ENCODE data around the gene AOAH.
"Not testable (repeated sequence)": the region's sequence is repeated elsewhere in the genome, so short reads cannot be mapped to it uniquely, and the experiment has no call there.

AOAH gene

DNA sequence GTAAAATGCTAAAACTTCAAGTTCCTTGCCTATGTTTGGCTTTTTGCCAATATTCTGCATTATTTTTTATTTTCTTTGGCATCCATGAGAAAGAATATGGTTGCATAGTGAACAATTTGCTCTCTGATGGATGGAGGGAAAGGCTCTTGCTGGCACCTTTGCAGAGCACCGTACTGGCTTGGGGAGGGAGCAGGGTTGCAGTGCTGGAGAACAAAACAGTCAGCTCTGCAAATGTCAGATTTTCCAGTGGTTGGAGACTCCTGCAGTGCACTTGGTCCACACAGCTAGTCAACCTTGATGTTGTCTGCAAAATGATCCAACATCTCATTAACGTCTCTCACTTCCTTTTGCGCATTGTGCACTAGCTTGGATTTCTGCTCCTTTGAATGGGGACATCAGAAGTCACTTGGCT lies 233.9 kb downstream of the AOAH start:
- Histone ChIP-seq H3K9ac (ENCODE audit: low read depth, low read length) (no peak overlapping the region), H3K9me3 (replicated peaks; ENCODE audit: low read length) (no peaks in the 10 kb centered on the region), H3K4me2 (ENCODE audit: low read length) (no peak overlapping the region), H3K36me3 (ENCODE audit: insufficient read depth, low read length) (no peaks in the 10 kb centered on the region), H3K4me1 (ENCODE audit: control insufficient read depth, insufficient read depth, low read length) (no peaks in the 10 kb centered on the region), H3K27me3 (ENCODE audit: control insufficient read depth, insufficient read depth, low read length) (peaks cover 29% of the 10 kb centered on the region), H3K4me3 (ENCODE audit: low read length) (no peak overlapping the region)

DNA sequence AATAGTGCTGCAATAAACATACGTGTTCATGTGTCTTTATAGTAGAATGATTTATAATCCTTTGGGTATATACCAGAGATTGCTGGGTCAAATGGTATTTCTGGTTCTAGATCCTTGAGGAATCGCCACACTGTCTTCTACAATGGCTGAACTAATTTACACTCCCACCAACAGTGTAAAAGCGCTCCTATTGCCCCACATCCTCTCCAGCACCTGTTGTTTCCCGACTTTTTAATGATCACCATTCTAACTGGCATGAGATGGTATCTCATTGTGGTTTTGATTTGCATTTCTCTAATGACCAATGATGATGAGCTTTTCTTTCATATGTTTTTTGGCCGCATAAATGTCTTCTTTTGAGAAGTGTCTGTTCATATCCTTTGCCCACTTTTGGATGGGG lies 235.6 kb downstream of the AOAH start:
- not testable (repeated sequence) for H3K4me2 ChIP-seq (ENCODE audit: low read length); H3K9ac ChIP-seq (ENCODE audit: low read depth, low read length); H3K4me3 ChIP-seq (ENCODE audit: low read length); H3K36me3 ChIP-seq (ENCODE audit: insufficient read depth, low read length); H3K4me1 ChIP-seq (ENCODE audit: control insufficient read depth, insufficient read depth, low read length); H3K9me3 ChIP-seq (replicated peaks; ENCODE audit: low read length)
- peaks cover 44% of the 10 kb centered on the region for H3K27me3 ChIP-seq (ENCODE audit: control insufficient read depth, insufficient read depth, low read length)

DNA sequence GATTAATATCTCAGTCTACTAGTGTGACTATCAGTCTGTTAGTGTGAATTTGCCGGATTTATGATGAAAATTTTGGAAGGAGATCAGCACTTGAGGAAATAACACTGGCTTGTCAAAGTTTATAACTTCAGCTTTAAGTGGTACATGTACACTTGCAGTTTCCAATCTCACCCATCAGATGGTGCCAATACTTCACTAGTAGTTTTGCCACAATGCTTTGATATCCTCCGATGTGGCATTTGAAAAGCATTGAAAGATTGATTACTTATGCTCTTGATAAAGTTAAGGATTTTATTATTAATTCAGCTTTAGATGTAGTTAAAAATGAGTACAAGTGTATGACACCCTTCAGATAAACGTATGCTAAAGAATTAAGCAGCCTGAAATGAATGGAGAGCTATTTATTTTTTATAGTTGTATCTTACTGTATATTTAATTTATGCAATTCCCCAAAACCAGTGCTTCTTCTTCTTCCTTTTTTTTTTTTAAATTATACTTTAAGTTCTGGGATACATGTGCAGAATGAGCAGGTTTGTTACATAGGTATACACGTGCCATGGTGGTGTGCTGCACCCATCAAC lies 236.4 kb downstream of the AOAH start:
- no peaks in the 10 kb centered on the region for H3K9me3 ChIP-seq (replicated peaks; ENCODE audit: low read length)
- no peaks in the 10 kb centered on the region for H3K4me1 ChIP-seq (ENCODE audit: control insufficient read depth, insufficient read depth, low read length)
- H3K27me3 ChIP-seq (ENCODE audit: control insufficient read depth, insufficient read depth, low read length) = peaks cover 51% of the 10 kb centered on the region
- H3K4me2 ChIP-seq (ENCODE audit: low read length) = no peak overlapping the region
- no peak overlapping the region for H3K9ac ChIP-seq (ENCODE audit: low read depth, low read length)
- no peaks in the 10 kb centered on the region for H3K36me3 ChIP-seq (ENCODE audit: insufficient read depth, low read length)
- no peak overlapping the region for H3K4me3 ChIP-seq (ENCODE audit: low read length)

DNA sequence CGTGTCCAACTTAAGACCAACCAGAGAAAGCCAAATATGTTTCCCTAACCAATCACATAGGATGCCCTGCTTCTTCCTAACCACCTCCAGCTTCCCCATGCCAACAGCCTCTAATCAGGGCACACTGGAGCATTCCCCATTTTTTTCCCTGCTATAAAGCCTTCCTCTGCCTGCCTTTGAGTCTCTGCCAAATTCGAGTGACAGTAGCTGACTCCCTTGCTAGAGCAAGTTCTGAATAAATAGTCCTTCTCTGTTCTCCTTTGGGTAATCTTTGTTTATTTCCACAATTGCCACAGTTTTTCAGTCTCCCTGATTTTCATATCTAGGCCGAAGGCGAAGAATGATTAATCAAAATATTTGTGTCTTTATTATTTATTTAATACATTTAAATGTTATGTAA lies 238.0 kb downstream of the AOAH start:
- Histone ChIP-seq H3K4me3 (ENCODE audit: low read length) (no peak overlapping the region), H3K9ac (ENCODE audit: low read depth, low read length) (no peak overlapping the region), H3K9me3 (replicated peaks; ENCODE audit: low read length) (no peaks in the 10 kb centered on the region), H3K4me1 (ENCODE audit: control insufficient read depth, insufficient read depth, low read length) (no peaks in the 10 kb centered on the region), H3K4me2 (ENCODE audit: low read length) (no peak overlapping the region), H3K36me3 (ENCODE audit: insufficient read depth, low read length) (no peaks in the 10 kb centered on the region), H3K27me3 (ENCODE audit: control insufficient read depth, insufficient read depth, low read length) (peaks cover 46% of the 10 kb centered on the region)

DNA sequence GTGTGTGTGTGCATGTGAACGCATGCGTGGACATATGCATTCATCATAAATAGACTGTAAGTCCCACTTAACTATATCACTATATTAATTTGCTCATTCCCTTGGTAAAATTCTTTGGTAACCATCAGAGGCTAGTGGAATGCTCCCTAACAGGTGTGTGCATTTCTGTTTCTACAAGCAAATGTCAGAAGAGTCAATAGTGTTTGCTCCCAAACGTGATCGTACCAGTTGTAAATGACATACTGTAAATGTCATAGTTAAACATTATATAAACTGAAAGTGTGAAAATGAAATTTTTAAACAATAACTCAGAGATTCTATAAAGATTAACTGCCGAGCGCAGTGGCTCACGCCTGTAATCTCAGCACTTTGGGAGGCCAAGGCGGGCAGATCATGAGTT lies 240.0 kb downstream of the AOAH start:
- Histone ChIP-seq H3K4me1 (ENCODE audit: control insufficient read depth, insufficient read depth, low read length) (no peaks in the 10 kb centered on the region), H3K27me3 (ENCODE audit: control insufficient read depth, insufficient read depth, low read length) (peaks cover 37% of the 10 kb centered on the region), H3K4me3 (ENCODE audit: low read length) (no peak overlapping the region)

DNA sequence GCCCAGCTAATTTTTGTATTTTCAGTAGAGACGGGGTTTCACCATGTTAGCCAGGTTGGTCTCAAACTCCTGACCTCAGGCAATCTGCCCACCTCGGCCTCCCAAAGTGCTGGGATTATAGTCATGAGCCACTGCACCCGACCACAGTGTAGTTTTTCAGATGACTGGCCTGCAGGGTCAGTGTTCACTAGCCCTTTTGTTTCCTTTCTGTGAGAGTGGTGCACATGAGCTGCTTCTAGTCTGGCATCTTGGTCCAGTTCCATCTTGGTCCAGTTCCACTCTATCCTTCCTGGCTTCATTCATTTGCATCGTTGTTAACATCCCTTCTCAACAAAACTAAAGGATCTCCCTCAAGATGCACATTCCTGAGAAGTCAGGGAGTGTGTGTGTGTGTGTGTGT lies 240.4 kb downstream of the AOAH start:
- not testable (repeated sequence) for H3K9me3 ChIP-seq (replicated peaks; ENCODE audit: low read length); H3K9ac ChIP-seq (ENCODE audit: low read depth, low read length); H3K4me3 ChIP-seq (ENCODE audit: low read length); H3K36me3 ChIP-seq (ENCODE audit: insufficient read depth, low read length); H3K4me1 ChIP-seq (ENCODE audit: control insufficient read depth, insufficient read depth, low read length); H3K4me2 ChIP-seq (ENCODE audit: low read length)
- peaks cover 35% of the 10 kb centered on the region for H3K27me3 ChIP-seq (ENCODE audit: control insufficient read depth, insufficient read depth, low read length)

More for the DNA sequence above, 240.0 kb downstream of the AOAH start:
- no peak overlapping the region for H3K4me2 ChIP-seq (ENCODE audit: low read length)
- no peak overlapping the region for H3K9ac ChIP-seq (ENCODE audit: low read depth, low read length)
- no peaks in the 10 kb centered on the region for H3K36me3 ChIP-seq (ENCODE audit: insufficient read depth, low read length)
- no peaks in the 10 kb centered on the region for H3K9me3 ChIP-seq (replicated peaks; ENCODE audit: low read length)

DNA sequence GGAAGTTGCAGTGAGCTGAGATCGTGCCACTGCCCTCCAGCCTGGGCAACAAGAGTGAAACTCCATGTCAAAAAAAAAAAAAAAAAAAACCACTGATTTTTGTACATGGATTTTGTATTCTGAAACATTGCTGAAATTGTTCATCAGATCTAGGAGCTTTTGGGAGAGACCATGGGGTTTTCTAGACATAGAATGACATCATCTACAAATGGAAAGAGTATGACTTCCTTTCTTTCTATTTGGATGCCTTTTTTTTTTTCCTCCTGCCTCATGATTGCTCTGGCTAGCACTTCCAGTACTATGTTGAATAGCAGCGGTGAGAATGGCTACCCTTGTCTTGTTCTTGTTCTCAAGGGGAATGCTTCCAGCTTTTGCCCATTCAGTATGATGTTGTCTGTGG lies 245.5 kb downstream of the AOAH start:
- no peaks in the 10 kb centered on the region for H3K9me3 ChIP-seq (replicated peaks; ENCODE audit: low read length)
- peaks cover 16% of the 10 kb centered on the region for H3K27me3 ChIP-seq (ENCODE audit: control insufficient read depth, insufficient read depth, low read length)
- no peak overlapping the region for H3K9ac ChIP-seq (ENCODE audit: low read depth, low read length)
- H3K4me3 ChIP-seq (ENCODE audit: low read length) = no peak overlapping the region
- peaks cover 7% of the 10 kb centered on the region for H3K4me1 ChIP-seq (ENCODE audit: control insufficient read depth, insufficient read depth, low read length)
- H3K36me3 ChIP-seq (ENCODE audit: insufficient read depth, low read length) = no peaks in the 10 kb centered on the region
- H3K4me2 ChIP-seq (ENCODE audit: low read length) = no peak overlapping the region

DNA sequence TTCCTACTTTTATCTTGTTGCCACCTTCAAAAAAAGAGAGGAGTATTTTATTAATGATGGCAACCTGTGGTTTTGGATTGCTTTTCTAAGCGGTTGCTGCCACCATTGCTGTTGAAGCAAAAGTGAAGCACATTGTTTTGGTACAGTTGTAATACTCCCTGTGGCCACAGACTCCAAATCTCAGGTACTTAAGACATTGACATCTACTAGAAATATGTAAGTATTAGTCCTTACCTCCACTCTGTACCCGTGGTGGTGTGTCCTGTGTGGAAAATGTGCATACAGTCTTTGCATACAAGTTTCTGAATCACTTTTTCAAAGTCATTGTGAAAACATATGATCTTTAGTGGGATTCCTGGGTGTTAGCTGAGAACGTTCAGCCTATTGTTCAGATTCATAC lies 248.9 kb downstream of the AOAH start:
- Histone ChIP-seq H3K9ac (ENCODE audit: low read depth, low read length) (no peak overlapping the region), H3K4me1 (ENCODE audit: control insufficient read depth, insufficient read depth, low read length) (peaks cover 7% of the 10 kb centered on the region), H3K4me2 (ENCODE audit: low read length) (no peak overlapping the region), H3K27me3 (ENCODE audit: control insufficient read depth, insufficient read depth, low read length) (peaks cover 1% of the 10 kb centered on the region), H3K4me3 (ENCODE audit: low read length) (no peak overlapping the region), H3K9me3 (replicated peaks; ENCODE audit: low read length) (no peaks in the 10 kb centered on the region), H3K36me3 (ENCODE audit: insufficient read depth, low read length) (no peaks in the 10 kb centered on the region)

DNA sequence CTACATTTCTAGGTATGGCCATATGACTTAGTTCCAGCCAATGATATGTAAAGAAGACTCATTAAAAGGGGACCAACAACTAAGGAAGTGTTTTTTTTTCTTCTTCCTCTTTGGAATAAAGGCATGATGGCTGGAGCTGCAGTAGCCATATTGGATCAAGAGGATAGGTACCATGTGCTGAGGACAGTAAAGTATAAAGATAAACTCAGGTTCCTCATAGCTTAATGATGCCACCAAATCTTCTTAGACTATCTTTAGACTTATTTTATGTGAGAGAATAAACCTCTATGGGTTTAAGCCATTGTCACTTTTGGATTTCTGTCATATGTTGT lies 249.3 kb downstream of the AOAH start:
- Histone ChIP-seq H3K36me3 (ENCODE audit: insufficient read depth, low read length) (no peaks in the 10 kb centered on the region), H3K4me1 (ENCODE audit: control insufficient read depth, insufficient read depth, low read length) (peaks cover 7% of the 10 kb centered on the region), H3K9ac (ENCODE audit: low read depth, low read length) (no peak overlapping the region), H3K4me3 (ENCODE audit: low read length) (no peak overlapping the region), H3K9me3 (replicated peaks; ENCODE audit: low read length) (no peaks in the 10 kb centered on the region), H3K27me3 (ENCODE audit: control insufficient read depth, insufficient read depth, low read length) (no peaks in the 10 kb centered on the region), H3K4me2 (ENCODE audit: low read length) (no peak overlapping the region)

DNA sequence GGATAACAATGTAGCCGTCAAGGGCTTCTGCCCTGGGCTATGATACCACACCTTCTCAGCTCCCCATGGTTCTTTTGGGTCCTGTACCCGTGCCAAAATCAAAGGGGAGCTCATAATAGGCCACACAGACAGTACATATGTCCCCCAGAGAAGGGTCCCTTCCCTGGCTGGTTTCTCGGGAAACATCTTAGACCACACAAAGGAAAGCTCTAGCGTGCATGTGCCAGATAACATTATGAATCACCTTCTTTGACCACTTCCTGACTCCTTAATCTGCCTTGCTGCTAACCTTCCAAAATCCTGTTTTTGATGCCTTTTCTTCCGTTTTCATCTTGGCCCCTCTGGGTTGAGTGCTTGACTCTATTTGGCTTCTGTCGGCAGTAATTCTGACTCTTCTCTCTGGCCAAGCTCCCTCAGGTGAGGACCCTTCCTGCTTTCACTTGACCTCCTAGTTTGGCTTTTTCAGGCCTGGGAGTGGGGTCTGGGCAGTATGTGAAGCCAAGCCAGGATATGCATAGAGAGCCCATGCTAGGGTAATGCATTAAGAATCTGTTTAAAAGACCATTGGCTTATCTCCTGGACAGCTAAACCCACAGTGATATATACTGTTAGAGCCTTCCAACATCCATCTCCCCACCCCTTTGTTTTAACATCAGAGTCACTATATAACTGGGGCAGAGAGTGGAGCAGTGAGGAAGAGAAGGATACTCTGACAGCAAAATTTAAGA lies 249.8 kb downstream of the AOAH start:
- Histone ChIP-seq H3K36me3 (ENCODE audit: insufficient read depth, low read length) (no peaks in the 10 kb centered on the region), H3K4me2 (ENCODE audit: low read length) (no peak overlapping the region), H3K4me3 (ENCODE audit: low read length) (no peak overlapping the region), H3K9ac (ENCODE audit: low read depth, low read length) (no peak overlapping the region), H3K4me1 (ENCODE audit: control insufficient read depth, insufficient read depth, low read length) (peaks cover 7% of the 10 kb centered on the region), H3K9me3 (replicated peaks; ENCODE audit: low read length) (no peaks in the 10 kb centered on the region), H3K27me3 (ENCODE audit: control insufficient read depth, insufficient read depth, low read length) (no peaks in the 10 kb centered on the region)

DNA sequence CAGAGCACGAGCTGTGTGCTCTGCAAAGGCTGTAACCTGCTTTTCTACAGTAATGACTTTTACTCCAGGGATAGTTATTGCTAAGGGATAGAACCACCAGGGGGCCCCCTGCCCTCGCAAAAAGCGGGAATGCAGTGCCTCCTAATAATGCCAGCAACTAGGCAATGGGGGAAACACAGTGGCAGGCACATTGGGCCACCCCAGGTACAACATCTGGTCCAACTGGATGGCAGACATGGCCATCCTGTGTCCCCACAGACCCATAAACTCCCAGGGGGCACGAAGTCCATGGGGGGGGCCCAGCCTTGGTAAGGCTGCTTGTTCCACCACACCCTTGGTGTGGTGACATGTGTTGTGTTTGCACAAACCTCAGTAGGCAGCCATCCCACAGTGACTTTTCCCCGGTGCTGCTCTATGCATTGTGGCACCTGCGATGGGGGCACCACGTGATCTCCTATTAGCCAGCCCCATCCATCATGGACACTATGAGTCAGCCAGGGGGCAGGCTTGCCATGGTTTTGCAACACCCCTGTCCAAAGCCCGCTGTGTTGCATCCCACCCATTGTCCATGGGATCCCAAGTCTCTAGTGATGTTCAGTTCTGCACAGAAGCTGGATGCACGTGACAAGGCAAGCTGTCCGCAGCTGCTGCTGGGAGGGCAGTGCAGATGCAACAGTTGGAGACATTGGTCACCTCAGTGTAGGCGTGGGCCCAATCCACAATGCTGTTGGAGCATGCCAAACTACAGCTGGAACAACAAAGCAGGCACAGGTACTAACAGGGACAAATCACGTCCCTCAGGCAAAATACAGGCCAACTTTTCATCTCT lies 250.6 kb downstream of the AOAH start:
- Histone ChIP-seq H3K4me2 (ENCODE audit: low read length) (no peak overlapping the region), H3K27me3 (ENCODE audit: control insufficient read depth, insufficient read depth, low read length) (no peaks in the 10 kb centered on the region), H3K9ac (ENCODE audit: low read depth, low read length) (no peak overlapping the region), H3K4me3 (ENCODE audit: low read length) (no peak overlapping the region), H3K9me3 (replicated peaks; ENCODE audit: low read length) (no peaks in the 10 kb centered on the region), H3K36me3 (ENCODE audit: insufficient read depth, low read length) (no peaks in the 10 kb centered on the region), H3K4me1 (ENCODE audit: control insufficient read depth, insufficient read depth, low read length) (peaks cover 7% of the 10 kb centered on the region)

Measured in skeletal muscle satellite cell (primary cell).